Loucy (cell line): Measurements from ENCODE around the gene MIGA2.

Experiments
- CTCF ChIP-seq: fragments of 200-600 bp; sonication (generic); conservative IDR thresholded peaks from 2 replicates; pipeline ENCODE4 v1.5.1; 2014; ENCODE audit warnings: mild to moderate bottlenecking, antibody characterized with exemption, low read length
- EZH2phosphoT487 ChIP-seq: fragments of 200-600 bp; IDR thresholded peaks from 2 replicates; pipeline ENCODE4 v1.6.1; 2018; ENCODE audit warnings: antibody characterized with exemption, mild to moderate bottlenecking, moderate library complexity, borderline replicate concordance

GRCh38 chr9:129064499-129064908 lies 28.1 kb downstream of the MIGA2 start:
- TF ChIP-seq CTCF = no peak
- TF ChIP-seq EZH2phosphoT487 = no peak
